NT2/D1 (cell line): ENCODE data around the gene CA5A.

Source experiments
- SUZ12 ChIP-seq: IDR thresholded peaks from 2 replicates; pipeline ENCODE4 v1.6.1; 2011; ENCODE audit not compliant: insufficient read length, insufficient read depth; ENCODE audit errors: extremely low read depth
- YY1 ChIP-seq: IDR thresholded peaks from 2 replicates; pipeline ENCODE4 v1.6.1; 2011; ENCODE audit not compliant: insufficient read length, insufficient read depth
- ZNF274 ChIP-seq: IDR thresholded peaks from 2 replicates; pipeline ENCODE4 v1.6.1; 2011; ENCODE audit warnings: mild to moderate bottlenecking, low read depth, low read length

- TF ChIP-seq YY1 (no peak), SUZ12 (no peak), ZNF274 (no peak)
Measured at GRCh38 chr16:87971933-87972332, 35.6 kb upstream of the CA5A start.
